Left ventricle myocardium superior (tissue), 1 donor: ENCODE measurements around the gene KHDC1. TPM values are rescaled to one million over a fixed set of nuclear protein-coding genes. Genes with fewer than 3 reads are reported as not detected.
"Not testable (repeated sequence)": the region's sequence is repeated elsewhere in the genome, so short reads cannot be mapped to it uniquely, and the experiment has no call there.

ENCODE experiments used
- ATAC-seq: fragments of 200-7000 bp; cut with Tn5 transposase; one replicate; pipeline ENCODE4 v1.9.1; 2020; ENCODE audit warnings: mild to moderate bottlenecking, moderate library complexity
- DNase-seq: peaks from one replicate; pipeline ENCODE4 v3.0.0-alpha.2; 2020
- intact Hi-C: fragments of 100-400 bp; cut with micrococcal nuclease; formaldehyde crosslinking; loops from one replicate; pipeline ENCODE4 v1.11.0; 2022
- long read RNA-seq: library from polyadenylated mRNA; unstranded; transcript quantifications from one replicate; pipeline ENCODE4 v2.0.0, GENCODE V29; 2021
- total RNA-seq: library from RNA; stranded (reverse); fragmentation: NEBNext Ultra II Directional; extraction: Animal tissue kit (Norgen Biotek cat#: 25700); gene quantifications from one replicate; pipeline ENCODE4 v1.2.1, GENCODE V29; 2021
- donor health status: DM: no; HTN: yes; CAD: no; lungs with severe emphysema.

The KHDC1 gene
- 0.79 TPM for total RNA-seq
- long read RNA-seq, partial matches to known transcripts: 0 of 2 reads
- long read RNA-seq, other reads (novel, unspliced or antisense): 2 of 2 reads

DNA sequence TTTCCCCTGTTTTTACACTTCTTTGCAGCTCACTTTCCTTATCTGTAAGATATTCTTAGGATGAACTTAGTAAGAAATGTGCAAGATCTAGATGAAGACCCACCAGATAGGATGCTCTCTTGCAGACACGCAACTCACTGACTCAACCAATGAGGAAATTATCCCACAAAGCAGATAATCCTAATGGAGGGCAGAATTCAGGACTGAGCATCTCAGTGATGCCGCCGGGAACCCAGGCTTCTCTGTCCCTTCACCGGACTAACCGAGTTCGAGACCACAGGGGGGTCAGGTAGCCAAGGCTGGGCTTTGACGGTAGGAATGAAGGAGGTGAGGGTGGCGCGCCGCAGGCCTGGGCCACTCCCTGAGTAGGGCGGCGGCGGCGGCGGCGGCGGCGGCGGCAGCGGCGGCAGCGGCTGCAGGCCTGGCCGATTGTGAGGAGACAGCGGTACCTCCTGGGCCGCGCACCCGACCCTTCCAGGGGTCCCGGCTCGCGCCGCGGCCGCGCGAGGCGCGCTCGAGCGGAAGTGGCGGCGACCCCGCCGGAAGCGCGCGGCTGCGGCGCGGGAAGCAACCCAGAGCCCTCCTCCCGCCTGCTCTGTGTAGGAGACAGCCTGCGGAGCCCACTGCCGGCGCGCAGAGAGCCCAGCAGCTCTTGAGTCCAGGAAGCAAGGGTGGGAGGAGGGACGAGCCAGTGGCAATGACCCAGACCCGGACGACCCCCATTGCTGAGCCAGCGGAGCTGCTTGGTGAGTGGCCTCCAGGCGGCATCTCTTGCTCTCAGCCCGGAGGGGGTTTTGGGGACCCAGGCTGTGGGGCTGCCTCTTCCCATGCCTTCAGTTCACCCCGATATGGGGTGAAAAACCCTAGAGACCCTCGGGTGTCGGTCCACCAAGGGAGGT is at the start of gene KHDC1:
TSS of gene KHDC1 (minus strand) at position 526 of the 899 bp plus-strand sequence. CDS start 20,679 bp downstream, outside the sequence.
- intact Hi-C loops: no loop called here
- DNase-seq: peak; percentile 71
- ATAC-seq: peak; percentile 96

DNA sequence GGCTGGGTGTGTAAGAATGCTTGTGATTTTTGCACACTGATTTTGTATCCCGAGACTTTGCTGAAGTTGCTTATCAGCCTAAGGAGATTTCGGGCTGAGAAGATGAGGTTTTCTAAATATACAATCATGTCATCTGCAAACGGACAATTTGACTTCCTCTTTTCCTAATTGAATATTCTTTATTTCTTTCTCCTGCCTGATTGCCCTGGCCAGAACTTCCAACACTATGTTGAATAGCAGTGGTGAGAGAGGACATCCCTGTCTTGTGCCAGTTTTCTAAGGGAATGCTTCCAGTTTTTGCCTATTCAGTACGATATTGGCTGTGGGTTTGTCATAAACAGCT is 47.5 kb upstream of the KHDC1 start:
- intact Hi-C loops, ATAC-seq, DNase-seq: not testable (repeated sequence)

- ATAC-seq: peak; percentile 97
- intact Hi-C loops: no loop called here
Measured at GRCh38 chr6:73309785-73310502, 46.9 kb upstream of the KHDC1 start.

DNA sequence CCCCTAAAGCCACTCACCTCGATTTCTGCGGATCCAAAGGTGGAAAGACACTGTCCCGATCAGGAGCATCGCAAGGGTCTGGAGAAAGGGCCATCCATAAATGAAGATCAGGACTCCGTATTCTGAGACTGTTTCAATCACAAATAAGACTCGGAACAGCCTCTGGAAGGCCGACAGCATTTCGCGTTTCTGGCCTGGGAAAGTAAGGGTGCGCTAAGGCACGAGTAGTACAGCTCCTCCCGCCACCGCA is 46.5 kb upstream of the KHDC1 start:
- DNase-seq (no peak), ATAC-seq (peak; percentile 73)
- intact Hi-C loops: no loop called here

More at GRCh38 chr6:73309785-73310502, 46.9 kb upstream of the KHDC1 start:
- DNase-seq: peak; percentile 71

DNA sequence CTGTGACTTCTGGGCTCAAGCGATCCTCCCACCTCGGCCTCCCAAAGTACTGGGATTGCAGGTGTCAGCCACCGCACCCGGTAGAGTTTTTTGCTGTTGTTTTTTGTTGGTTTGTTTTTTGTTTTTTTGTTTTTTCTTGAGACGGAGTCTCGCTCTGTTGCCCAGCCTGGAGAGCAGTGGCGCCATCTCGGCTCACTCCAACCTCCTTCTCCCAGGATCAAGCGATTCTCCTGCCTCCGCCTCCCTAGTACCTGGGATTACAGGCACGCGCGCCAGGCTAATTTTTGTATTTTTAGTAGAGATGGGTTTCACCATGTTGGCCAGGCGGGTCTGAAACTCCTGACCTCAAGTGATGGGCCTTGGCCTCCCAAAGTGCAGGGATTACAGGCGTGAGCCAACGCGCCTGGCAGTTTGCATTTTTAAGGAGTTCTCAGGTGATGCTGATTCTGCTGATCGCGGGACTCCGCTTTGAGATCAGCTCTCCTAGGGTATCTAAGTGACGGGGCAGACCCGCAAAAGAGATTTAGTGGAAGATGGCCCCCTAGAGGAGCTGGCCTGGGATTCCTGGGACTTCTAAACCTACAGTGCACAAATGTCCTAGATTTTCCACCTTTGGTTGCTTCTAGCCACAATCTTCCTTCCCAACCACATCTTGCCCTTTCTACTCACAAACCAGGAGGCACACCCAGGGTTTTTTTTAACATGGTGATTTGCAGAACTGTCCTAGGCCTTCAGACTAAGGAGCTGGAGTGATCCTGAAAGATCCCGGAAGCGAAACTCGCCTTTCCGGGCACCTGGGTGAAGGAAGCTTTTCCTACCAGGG is 45.9 kb upstream of the KHDC1 start:
- ATAC-seq (no peak), DNase-seq (no peak)

GRCh38 chr6:73303773-73304172 is 40.8 kb upstream of the KHDC1 start:
- intact Hi-C loops, DNase-seq, ATAC-seq: not testable (repeated sequence)

More for the DNA sequence above, 45.9 kb upstream of the KHDC1 start:
- intact Hi-C loops: no loop called here

GRCh38 chr6:73302339-73302738 is 39.3 kb upstream of the KHDC1 start:
- no peak for DNase-seq
- intact Hi-C loops: no loop called here

GRCh38 chr6:73299151-73299971 is 36.4 kb upstream of the KHDC1 start:
- DNase-seq (peak; percentile 36), ATAC-seq (peak; percentile 68)
- intact Hi-C loops: no loop called here

More at GRCh38 chr6:73302339-73302738, 39.3 kb upstream of the KHDC1 start:
- no peak for ATAC-seq

- ATAC-seq (no peak), DNase-seq (no peak)
- intact Hi-C loops: no loop called here
Measured at GRCh38 chr6:73293331-73293730, 30.3 kb upstream of the KHDC1 start.

DNA sequence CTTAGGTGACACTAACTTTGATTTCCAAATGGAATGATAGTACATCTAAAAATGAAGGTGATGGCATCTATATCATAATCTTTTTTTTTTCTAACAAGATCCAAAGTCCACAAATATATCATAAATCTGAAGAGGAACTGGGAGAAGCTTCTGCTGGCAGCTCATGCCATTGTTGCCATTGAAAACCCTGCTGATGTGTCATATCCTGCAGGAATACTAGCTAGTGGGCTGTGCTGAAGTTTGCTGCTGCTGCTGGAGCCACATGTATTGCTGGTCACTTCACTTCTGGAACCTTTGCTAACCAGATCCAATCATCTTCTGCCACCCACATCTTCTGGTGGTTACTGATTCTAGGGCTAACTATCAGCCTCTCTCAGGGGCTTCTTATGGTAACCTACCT is 27.4 kb upstream of the KHDC1 start:
- intact Hi-C loops: no loop called here
- ATAC-seq (no peak), DNase-seq (no peak)

- no peak for DNase-seq
- intact Hi-C loops: no loop called here
- no peak for ATAC-seq
Measured at GRCh38 chr6:73286752-73287151, 23.8 kb upstream of the KHDC1 start.

- intact Hi-C loops: no loop called here
- ATAC-seq: peak; percentile 17
Measured at GRCh38 chr6:73285674-73286283, 22.8 kb upstream of the KHDC1 start.

GRCh38 chr6:73282871-73283270 is 19.9 kb upstream of the KHDC1 start:
- DNase-seq: no peak
- intact Hi-C loops: no loop called here

More at GRCh38 chr6:73285674-73286283, 22.8 kb upstream of the KHDC1 start:
- DNase-seq: no peak

GRCh38 chr6:73281684-73282083 is 18.7 kb upstream of the KHDC1 start:
- ATAC-seq, intact Hi-C loops, DNase-seq: not testable (repeated sequence)

More at GRCh38 chr6:73282871-73283270, 19.9 kb upstream of the KHDC1 start:
- ATAC-seq: no peak

- intact Hi-C loops, ATAC-seq: not testable (repeated sequence)
Measured at GRCh38 chr6:73269296-73269695, 6.3 kb upstream of the KHDC1 start.

GRCh38 chr6:73268896-73269295 is 5.9 kb upstream of the KHDC1 start:
- ATAC-seq, intact Hi-C loops, DNase-seq: not testable (repeated sequence)

More at GRCh38 chr6:73269296-73269695, 6.3 kb upstream of the KHDC1 start:
- DNase-seq: not testable (repeated sequence)

- ATAC-seq (no peak), DNase-seq (no peak)
- intact Hi-C loops: no loop called here
Measured at GRCh38 chr6:73264446-73264845, 1.4 kb upstream of the KHDC1 start.

- ATAC-seq (peak; percentile 27), DNase-seq (no peak)
- intact Hi-C loops: no loop called here
Measured at GRCh38 chr6:73263570-73263909, 544 bp upstream of the KHDC1 start.
